ENCODE data around the gene FBLN1. TPM values are rescaled to one million over a fixed set of nuclear protein-coding genes. Genes with fewer than 3 reads are reported as not detected.

The FBLN1 gene
- total RNA-seq, 1 experiment from 2014 or later, result 183 TPM

GRCh38 chr22:45525480-45525879 is 22.8 kb downstream of the FBLN1 start (continued):
- TF ChIP-seq ZNF532 (CRISPR knock-in tag; IDR thresholded peaks at IDR 0.05; ENCODE audit: borderline replicate concordance), result no peak
- TF ChIP-seq ZNF281 (CRISPR knock-in tag; IDR thresholded peaks at IDR 0.05), result no peak
- no peak for TF ChIP-seq FOXK1 (CRISPR knock-in tag; IDR thresholded peaks at IDR 0.05)

- CTCF ChIA-PET, result no interaction called here
- no peak for ATAC-seq
Observed at GRCh38 chr22:45526281-45526680, 23.6 kb downstream of the FBLN1 start.

More at GRCh38 chr22:45526281-45526680, 23.6 kb downstream of the FBLN1 start:
- H3K4me3 Mint-ChIP-seq, result no peak overlapping the region
- POLR2A ChIA-PET, result no interaction called here
- peaks cover 42% of the 10 kb centered on the region for H3K36me3 Mint-ChIP-seq
- DNase-seq (ENCODE audit: low spot score), result no peak
- no peaks in the 10 kb centered on the region for H3K27me3 Mint-ChIP-seq (ENCODE audit: low read depth)
- no peak overlapping the region for H3K27ac Mint-ChIP-seq
- TF ChIP-seq PREB (CRISPR knock-in tag; IDR thresholded peaks at IDR 0.05; ENCODE audit: borderline replicate concordance) (no peak), ZNF425 (CRISPR knock-in tag; conservative IDR thresholded peaks at IDR 0.05) (no peak), ATF6 (CRISPR knock-in tag; IDR thresholded peaks at IDR 0.05) (no peak), MXD4 (CRISPR knock-in tag; IDR thresholded peaks at IDR 0.05; ENCODE audit: borderline replicate concordance) (no peak), SP1 (CRISPR knock-in tag; conservative IDR thresholded peaks at IDR 0.05) (no peak), JUN (CRISPR knock-in tag; IDR thresholded peaks at IDR 0.05) (no peak), ATF3 (CRISPR knock-in tag; conservative IDR thresholded peaks at IDR 0.05) (no peak), NR3C1 (CRISPR knock-in tag; conservative IDR thresholded peaks at IDR 0.05; ENCODE audit: low read depth) (no peak), USF2 (CRISPR knock-in tag; IDR thresholded peaks at IDR 0.05) (no peak), GTF2I (CRISPR knock-in tag; conservative IDR thresholded peaks at IDR 0.05) (no peak), CBFB (CRISPR knock-in tag; IDR thresholded peaks at IDR 0.05; ENCODE audit: low read depth) (no peak), IRF1 (CRISPR knock-in tag; IDR thresholded peaks at IDR 0.05) (no peak), FOXJ3 (CRISPR knock-in tag; IDR thresholded peaks at IDR 0.05; ENCODE audit: borderline replicate concordance) (no peak), USF1 (CRISPR knock-in tag; IDR thresholded peaks at IDR 0.05) (no peak), ZNF219 (CRISPR knock-in tag; IDR thresholded peaks at IDR 0.05; ENCODE audit: borderline replicate concordance) (no peak)
- H3K4me1 Mint-ChIP-seq, result no peaks in the 10 kb centered on the region
- H3K9me3 Mint-ChIP-seq, result no peaks in the 10 kb centered on the region
